Central memory CD4-positive, alpha-beta T cell (primary cell): Measurements from ENCODE around the gene PITPNM1.

ENCODE experiments used
- DNase-seq: peaks from one replicate; pipeline ENCODE4 v3.0.0; 2022

Gene PITPNM1

DNA sequence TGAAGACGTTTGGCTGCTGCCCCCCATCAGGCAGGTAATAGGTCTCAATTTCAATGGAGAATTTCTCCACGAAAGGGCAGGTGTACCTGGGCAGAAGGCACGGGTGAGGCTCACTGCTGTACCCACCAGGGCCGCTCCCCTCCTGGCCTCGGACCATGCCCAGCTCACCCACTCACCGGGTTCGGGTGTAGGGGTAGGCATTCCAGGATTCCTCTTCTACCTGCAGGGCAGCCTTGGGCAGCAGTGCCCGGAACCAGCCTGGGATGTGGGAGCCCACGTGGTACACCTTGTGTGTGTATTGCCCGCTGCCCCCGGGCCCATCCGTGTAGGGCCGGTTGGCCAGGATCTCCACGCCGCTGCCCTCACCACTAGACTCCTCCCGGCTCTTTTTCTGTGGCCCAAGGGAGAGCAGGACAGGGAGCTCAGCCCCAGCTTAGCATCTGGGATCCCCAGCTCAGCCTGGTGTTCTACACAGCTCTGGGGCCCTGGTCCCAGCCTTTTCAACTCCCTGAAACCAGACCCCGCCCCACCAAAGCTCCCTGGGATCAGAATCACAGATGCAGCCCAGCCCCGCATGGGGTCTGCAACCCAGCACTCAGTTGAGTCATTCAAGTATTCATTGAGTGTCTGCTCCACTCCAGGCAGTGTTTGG lies 2.7 kb downstream of the PITPNM1 start:
- no peak for DNase-seq

DNA sequence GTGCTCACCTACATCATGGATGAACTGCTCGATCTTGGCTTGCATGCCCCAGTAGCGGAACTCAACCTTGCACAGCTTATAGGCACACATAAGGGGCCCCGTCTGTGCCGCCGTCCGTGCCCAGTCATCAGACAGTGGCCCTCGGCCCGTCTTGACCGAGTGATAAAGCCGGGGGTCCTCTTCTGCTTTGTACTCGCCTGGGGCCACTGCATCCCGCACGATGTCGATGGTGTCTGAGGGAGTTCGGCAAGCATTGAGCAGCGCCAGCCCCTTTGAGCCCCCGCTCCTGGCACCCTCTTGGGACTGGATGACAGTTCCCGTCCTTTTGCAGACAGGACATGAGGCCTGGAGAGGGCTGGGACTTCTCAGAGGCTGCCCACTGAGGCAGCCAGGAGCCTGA lies 3.3 kb downstream of the PITPNM1 start:
- no peak for DNase-seq

DNA sequence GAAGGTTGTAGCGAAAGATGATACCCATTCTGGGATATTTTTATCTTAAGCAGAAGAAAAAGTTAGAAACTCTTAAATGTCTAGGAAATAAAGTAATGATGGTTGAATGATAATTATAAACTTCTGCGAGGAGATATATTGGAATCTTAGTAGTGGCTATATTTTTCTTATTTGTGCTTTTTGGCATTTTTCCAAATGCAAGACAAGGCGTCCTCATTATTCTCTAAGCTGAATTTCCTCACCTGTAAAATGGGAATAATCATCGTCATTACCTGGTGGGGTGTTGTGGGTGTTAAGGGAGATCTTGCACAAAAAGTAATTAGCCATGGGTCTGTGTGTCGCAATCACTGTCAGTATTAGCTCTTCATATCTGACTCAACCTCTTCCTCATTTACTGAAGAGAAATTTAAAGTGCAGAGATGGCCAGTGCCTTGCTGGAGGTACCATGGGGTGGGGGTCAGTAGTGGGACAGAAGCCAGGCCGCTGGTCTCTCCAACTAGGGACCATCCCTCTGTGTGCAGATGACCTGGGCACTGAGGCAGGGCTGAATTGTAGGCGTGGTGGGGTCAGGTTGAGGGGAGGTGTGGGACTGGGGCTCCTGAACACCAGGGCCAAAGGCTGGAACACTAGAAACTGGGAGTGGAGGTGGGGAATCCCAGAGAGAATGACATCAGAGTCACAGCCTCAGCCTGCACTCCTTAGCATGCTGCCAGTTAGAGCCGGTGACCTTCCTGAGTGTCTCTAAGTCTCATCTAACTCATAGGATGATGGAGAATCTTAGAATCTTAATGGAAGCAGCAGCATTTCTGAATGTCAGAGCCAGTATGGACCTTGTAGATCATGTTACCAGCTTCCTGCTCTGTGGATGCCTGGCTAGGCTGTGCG lies 4.1 kb downstream of the PITPNM1 start:
- no peak for DNase-seq

DNA sequence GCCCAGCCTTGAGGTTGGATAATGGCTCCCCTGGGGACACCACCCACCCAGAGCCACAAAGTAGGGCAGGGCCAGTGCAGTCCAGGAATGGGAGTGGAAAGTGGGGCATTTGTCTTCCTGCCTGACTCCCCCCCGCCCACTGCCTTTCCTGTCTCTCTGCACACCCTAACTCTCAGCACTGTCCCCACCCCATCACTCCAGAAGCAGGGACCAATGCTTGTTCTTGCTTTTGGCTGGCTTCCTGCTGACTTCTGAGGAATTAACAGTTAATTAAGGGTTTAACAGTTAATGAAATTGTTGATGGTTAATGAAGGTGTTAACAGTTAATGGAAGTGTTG lies 4.7 kb downstream of the PITPNM1 start:
- no peak for DNase-seq

DNA sequence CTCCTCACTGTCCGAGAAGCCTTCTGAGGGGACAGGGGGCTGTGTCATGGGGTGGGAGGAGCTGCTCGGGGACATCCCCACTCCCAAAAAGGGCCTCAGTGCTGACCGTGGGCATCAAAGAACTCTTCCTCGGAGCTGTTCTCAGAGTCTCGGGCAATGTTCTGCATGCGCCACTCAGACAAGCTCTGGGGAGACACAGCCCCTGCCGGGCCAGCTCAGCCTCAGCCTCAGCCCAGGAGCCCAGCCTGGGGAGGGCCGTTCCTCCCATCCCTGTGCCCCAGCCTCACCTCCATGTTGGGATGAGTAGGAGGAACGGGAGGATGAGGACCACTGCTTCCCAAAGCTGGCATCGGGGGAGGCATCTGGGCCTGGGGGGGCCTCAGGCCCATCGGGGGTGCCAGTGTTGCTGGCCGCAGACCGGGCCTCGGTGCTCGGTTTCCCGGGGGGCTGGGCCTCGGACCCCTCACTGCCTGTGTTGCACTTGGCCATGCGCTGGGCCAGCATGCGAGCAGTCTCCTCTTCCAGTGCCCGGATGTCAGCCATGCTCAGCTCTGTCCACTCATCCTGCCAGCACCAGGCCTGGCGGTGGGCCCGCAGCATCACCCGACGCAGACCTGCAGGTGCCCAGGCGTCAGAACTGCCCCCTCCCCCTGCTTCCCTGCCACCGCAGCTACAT lies 5.2 kb downstream of the PITPNM1 start:
- DNase-seq = no peak

DNA sequence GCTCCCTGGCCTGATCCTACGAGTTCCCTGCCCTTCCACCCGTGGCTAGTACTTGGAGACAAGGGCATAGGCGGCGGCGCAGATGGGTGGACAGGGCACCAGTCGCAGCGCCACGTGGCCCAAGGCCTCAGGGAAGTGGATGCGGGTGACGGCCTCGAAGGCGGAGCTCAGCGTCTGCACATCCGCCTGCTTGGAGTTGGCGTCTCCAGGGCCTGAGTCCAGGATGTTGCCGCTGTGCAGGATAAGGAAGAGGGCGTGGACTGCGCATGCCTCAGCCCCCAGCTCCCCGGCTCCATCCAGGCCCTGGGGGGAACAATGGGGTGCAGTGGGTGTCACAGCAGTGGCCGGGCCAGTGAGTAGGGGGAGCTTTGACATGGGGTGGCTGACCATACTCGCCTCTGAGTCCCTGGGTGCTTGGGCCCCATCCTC lies 6.6 kb downstream of the PITPNM1 start:
- no peak for DNase-seq

DNA sequence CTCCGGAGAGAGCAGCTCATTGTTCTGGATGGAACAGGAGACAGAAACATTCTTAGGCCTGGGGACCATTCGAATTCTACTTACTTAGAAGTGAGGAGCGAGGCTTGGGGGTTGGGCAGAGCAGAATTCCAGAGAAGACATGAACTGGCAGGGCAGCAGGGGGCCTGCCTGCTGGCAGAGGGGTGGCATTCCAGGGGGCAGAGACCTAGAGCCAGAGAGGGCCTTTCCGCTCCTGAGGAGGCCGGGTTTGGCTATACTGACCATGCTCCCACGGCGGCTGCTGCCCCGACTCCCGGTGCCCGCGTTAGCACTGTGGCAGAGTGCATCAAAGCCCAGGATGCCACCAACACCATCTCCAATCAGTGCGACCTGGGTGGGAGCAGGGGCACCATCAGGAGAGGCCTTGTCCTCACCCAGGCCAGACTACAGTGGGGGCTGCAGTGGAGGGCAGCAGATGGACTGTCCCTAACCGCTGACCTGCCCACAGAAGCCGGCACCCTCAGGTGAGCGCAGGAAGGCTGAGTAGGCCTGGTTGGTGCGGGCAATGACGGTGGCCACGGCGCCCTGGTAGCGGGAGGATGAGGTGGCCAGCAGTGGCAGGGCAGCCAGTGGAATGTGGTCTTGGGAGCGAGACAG lies 7.4 kb downstream of the PITPNM1 start:
- no peak for DNase-seq

DNA sequence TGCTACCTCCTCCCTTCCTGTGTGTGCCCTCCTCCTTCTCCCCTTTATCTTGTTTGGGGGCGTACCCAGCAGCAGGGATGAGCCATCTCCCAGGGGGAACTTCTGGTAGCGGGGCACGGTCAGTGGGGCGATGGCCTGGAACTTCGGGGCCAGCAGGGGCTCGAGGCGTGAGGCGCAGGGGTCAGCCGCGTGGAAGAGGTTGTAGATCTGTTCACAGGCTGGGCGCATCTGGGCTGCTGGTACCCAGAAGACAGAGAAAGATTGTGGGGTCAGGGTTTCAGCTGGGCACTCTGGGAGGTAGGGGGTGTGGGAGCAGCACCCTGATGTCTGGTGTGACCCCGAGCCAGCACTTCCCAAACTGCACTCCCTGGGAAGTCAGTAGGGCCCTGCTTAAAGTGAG lies 9.1 kb downstream of the PITPNM1 start:
- no peak for DNase-seq

DNA sequence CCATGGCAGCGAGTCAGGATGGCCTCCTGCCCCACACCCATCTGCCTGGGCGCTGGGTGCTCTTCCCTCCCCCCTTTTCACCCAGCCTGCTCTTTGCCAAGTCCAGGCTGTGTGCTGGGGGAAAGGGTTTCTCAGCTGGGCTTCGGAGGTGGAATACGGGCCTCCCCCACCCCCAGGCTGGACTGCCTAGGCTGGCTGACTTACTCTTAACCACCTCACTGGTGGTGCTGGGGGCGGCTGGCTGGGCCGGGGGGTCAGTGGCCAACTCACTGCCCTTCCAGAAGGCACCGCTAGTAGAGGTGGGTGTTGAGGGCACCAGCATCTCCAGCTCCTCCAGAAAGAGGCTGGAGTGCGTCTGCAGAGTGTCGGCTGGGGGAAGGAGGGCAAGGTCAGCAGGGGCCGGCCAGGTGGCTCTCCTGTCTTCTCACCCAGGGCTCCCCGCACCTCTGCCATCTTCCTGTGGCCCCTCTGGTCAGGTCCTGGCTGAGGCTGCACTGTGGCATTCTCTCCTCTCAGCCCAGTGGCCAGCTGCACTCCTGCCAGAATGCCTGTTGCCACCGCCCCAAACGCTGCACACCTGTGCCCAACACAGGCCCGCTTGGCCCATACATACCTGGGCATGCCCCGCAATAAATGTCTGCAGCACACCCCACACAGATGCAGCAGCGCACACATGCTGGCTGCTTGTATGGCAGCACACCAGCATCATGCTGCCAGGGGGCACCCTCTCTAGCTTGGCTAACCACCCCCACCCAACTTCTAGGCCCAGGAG lies 9.7 kb downstream of the PITPNM1 start:
- DNase-seq = no peak

DNA sequence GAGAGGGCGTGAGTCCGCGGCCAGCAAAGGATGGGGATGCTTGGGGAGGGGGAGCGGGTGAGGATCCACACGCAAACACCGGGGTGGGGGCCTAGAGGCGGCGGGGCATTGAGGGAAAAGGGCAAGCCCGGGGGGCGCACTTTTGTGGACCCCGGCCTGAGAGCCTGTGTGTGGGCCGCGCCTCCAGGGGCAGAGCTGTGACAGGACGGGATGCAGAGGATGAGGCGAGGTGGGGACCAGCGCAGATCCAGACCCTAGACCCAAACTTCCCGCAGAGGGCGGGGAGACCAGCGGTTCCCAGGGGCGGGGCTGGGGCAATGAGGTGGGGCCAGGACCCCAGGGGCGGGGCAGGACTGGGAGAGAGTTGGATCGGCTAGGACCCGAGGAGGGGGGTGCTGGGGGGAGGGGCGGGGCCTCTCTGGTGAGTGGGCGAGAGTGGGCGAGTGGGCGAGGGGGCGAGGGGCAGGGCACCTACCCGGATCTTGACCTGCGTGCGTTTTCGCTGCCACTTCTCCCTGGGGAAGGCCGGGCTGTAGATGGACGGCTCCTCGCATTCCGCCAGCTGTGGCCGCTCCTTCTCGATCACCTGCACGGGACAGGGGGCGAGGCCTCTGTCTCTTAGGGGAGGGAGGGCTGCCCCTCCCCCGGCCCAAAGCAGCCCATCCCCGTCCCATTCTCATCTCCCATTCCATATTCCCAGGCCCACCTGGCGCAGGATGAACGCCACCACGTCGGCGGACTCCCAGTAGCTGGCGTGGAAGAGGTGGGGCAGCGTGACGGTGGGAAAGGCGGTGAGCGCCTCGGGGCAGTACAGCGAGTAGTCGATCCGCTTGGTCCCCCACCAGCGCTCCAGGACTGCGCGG lies 10.6 kb downstream of the PITPNM1 start:
- DNase-seq = no peak

DNA sequence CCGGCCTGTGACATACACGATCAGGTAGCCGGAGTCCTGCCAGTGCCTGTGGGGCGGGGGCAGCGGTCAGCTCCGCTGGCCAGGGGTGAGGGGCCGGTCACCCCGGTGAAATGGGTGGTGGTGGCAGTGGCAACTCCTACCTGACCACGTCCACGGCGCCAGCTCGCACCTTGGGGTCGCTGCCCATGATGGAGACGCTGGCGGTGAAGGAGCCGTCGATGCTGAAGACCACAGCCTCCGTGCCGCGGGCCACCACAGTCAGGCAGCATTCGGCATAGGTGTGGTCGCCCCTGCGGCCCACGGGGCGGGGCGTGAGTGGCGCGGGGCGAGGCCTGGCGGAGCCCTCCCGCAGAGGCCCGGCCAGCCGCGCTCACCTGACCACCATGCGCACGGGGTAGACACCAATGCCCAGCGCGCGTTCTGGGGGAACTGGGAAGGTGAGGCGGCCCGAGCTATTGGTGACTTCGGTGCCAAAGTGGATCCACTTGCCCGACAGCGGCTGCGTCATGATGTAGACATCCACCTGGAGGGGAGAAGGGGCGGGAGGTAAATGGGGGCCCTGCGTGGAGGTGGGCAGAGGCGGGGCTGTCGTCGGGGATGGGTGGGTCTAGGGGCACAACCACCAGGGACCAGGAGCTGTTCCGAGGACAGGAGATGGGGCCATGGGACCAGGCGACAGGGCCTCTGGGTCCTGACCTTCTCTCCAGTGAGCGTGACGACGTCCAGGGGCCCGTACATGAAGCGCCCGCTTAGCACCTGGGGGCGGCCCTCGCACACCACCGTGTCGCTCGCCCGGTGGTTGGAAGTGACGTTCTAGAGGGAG lies 11.4 kb downstream of the PITPNM1 start:
- no peak for DNase-seq

DNA sequence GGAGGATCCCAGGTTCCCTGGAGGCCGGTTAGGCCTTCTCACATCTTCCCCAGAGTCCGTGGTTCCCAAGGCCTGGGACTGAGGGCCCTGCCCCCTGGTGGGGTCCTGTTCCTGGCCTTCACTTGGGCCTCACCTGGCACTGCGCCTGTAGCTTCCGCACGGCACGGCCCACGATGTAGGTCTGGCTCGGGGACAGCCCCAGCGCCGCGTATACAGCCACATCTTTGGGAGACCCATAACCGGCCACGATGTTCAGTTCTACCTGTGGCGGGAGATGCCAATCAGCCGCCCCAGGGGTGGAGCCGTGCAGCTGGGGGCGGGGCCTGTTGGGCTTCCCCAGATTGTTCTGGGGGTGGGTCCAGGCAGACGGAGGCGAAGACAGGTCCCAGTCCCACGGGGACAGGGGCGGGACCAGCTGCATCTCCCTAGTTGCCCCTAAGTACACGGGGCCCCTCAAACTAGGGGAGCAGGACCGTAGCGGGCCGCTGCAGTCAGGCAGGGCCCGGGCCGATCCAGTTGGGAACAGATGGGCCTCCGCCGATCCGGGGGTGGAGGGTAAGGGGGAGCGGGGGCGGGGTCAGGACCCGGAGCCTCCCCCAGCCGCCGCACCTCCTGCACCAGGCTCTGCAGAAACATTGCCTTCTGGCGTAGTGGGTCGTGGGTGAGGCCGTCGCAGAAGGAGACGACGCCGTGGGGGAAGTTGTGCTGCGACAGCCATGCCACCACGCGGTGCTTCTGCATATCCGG lies 12.2 kb downstream of the PITPNM1 start:
- no peak for DNase-seq

DNA sequence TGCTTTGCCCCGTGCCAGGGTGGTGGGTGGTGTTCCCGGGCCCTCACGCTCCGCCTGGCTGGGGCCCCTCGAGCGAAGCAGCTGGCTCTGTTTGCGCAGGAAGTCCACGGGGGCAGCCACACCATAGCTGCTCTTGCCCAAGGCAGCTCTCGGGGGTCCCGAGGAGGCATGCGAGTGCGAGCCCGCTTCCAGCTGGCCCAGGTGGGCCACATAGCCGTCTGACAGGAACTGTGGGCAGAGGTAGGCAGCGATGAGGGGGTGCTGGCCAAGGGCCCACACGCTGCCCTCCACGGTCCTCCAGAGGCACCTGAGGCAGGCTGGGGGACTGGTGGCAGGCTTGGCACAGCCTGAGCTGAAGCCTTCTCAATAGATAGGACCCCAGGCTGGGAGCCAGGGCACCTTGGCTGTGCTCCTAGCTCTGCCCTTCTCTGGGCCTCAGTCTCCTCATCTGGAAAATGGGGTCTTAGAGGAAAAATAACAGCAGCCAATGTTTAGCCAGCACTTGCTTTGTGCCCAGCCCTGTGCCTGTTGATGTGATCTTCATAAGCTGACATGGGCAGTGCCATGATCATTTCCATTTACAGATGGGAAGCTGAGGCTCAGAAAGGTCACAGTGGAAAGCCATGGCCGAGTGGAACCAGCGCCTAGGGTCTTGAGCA lies 13.0 kb downstream of the PITPNM1 start:
- DNase-seq = no peak

DNA sequence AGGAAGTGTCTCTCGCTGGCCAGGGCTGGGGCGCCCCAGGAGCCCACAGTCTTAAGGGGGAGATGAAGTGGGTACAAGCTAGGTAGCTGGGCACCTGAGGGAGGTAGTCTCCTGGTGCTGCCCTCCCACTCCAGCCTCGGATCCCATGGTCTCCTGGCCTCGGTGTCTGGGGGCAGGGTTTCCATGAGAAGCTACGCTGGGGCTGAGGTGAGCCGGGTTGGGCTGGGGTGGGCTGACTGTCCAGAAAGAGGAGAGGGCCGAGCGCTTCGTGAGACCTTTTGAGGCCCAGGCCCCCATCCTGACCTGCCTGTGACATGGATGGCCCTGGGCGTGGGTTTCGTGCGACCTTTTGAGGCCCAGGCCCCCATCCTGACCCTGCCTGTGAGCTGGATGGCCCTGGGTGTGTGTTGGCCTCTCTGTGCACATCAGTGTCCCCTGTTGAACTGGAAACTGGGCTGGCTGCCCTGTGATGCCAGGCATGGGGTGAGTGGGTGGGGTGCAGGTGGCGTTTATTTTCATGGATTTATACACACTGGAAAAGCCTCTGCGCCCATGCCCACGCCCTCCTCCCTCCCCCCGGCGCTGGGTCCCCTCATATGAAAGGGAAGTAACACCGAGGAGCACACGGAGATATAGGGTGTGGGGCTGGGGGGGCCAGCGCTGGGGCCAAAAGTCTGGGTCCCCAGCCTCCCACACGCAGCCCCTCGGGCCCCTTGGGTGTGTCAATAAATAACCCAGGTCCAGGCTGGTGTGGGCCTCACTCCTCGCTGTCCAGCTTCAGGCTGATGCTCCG lies 13.7 kb downstream of the PITPNM1 start:
- DNase-seq = no peak

DNA sequence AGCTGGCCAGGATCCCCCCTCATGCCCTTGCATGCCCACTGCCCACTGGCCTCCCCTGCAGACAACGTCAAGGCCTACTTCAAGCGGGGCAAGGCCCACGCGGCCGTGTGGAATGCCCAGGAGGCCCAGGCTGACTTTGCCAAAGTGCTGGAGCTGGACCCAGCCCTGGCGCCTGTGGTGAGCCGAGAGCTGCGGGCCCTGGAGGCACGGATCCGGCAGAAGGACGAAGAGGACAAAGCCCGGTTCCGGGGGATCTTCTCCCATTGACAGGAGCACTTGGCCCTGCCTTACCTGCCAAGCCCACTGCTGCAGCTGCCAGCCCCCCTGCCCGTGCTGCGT lies 14.5 kb downstream of the PITPNM1 start:
- DNase-seq = no peak

DNA sequence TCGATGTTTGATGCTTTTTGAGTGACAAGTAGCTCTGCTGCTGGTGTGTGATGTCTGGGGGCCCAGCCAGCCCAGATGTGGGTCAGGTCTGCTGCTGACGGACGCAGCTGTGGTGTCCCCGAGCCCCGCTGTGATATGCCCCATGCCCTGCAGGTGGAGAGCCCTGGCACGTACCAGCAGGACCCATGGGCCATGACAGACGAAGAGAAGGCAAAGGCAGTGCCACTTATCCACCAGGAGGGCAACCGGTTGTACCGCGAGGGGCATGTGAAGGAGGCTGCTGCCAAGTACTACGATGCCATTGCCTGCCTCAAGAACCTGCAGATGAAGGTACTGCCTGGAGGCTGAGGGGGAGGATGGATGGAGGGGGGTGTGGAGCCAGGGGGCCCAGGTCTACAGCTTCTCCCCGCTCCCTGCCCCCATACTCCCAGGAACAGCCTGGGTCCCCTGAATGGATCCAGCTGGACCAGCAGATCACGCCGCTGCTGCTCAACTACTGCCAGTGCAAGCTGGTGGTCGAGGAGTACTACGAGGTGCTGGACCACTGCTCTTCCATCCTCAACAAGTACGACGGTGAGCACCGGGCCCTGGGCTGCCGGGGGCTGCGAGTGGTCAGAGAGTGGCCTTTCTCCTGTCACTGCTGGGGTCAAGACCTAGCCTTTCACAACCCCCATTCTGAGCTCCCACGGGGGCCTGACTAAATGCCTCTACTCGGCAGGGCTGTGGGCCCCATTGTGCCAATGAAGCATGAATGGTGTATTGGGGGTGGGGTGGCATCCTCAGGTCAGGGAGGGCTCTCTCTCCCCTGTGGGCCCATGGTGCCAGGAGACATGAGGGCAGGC lies 15.1 kb downstream of the PITPNM1 start:
- DNase-seq = no peak

DNA sequence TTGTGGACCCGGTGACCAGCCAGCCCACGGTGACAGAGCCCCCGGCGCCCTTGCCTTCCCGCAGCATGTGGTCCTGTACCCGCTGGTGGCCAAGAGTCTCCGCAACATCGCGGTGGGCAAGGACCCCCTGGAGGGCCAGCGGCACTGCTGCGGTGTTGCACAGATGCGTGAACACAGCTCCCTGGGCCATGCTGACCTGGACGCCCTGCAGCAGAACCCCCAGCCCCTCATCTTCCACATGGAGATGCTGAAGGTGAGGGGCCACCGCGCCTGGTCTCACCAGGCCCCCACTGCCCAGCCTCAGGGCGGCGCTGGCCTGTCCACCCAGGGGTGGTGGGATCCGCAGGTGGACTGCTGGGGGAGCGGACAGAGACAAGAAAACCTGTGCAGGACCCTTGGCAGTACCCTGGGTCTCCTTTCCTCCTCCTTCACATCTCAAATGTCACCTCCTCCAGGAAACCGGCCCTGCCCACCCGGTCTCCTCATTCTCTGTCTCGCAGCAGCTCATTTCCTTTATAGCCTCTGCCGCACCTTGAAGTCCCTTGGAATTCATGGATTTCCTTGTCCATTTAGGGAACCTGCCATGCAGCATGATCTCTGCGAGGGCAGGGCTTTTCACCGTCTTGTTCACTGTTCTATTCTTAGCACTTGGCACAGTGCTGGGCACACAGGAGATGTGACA lies 15.8 kb downstream of the PITPNM1 start:
- no peak for DNase-seq
